ENCODE data around the gene KAT2A.
A peak's percentile ranks its signal among the peaks of the same experiment; 100 is the strongest.

The KAT2A gene

DNA sequence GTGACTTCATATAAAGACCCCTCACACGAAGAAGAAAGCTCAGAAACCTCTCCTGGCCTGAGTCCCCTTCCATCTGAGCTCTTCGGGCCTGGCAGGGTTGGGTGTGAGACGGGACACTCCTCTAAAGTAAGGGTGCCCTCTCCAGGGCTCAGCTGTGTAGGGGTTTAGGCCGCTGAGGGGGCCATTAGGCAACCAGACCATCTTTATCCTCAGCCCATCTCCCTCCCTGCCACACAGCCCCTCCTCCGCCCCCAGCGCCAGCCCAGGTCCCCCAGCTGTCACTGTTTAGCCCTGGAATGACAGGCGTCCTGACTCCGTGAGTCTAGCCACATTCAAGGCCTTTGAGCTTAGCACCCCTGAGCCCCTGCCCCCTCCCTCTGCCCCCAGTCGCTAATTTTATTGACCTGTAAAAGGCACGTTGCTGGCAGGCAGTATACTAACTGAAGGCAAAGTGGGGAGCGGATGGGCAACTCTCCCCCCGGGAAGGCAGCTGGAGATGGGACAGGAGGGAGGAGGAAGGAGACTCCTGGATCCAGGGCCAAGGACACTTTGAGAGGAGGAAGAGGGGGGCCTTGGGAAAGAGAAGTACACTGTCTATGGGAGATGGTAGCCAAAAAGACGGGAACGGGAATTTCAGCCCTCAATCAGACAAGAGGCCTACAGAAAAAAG lies 22.3 kb downstream of the KAT2A start:
- H3K4me3 ChIP-seq (replicated peaks; ENCODE audit: low read depth, low read length): no peak overlapping the region
- TF ChIP-seq, protein P1, sequence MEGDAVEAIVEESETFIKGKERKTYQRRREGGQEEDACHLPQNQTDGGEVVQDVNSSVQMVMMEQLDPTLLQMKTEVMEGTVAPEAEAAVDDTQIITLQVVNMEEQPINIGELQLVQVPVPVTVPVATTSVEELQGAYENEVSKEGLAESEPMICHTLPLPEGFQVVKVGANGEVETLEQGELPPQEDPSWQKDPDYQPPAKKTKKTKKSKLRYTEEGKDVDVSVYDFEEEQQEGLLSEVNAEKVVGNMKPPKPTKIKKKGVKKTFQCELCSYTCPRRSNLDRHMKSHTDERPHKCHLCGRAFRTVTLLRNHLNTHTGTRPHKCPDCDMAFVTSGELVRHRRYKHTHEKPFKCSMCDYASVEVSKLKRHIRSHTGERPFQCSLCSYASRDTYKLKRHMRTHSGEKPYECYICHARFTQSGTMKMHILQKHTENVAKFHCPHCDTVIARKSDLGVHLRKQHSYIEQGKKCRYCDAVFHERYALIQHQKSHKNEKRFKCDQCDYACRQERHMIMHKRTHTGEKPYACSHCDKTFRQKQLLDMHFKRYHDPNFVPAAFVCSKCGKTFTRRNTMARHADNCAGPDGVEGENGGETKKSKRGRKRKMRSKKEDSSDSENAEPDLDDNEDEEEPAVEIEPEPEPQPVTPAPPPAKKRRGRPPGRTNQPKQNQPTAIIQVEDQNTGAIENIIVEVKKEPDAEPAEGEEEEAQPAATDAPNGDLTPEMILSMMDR (IDR thresholded peaks at IDR 0.05; ENCODE audit: low read depth, low read length, missing control alignments): no peak
- DNase-seq (ENCODE audit: extremely low read depth, low read depth): no peak

GRCh38 chr17:42097691-42098631 lies 23.2 kb downstream of the KAT2A start, which contains the start of gene ZNF385C:
Gene ZNF385C, minus strand, starts transcription at chr17:42098473. Its CDS starts 35,417 bp downstream, at chr17:42063056.
- no peak within 1 kb of the TSS for H3K4me3 ChIP-seq (replicated peaks; ENCODE audit: low read depth, low read length)

GRCh38 chr17:42096360-42097111 lies 24.6 kb downstream of the KAT2A start:
- no peak for DNase-seq (ENCODE audit: extremely low read depth, low read depth)
- H3K4me3 ChIP-seq (replicated peaks; ENCODE audit: low read depth, low read length): no peak overlapping the region
- TF ChIP-seq, protein P1 (IDR thresholded peaks at IDR 0.05; ENCODE audit: low read depth, low read length, missing control alignments): peak; percentile 4

More at GRCh38 chr17:42097691-42098631, 23.2 kb downstream of the KAT2A start, which contains the start of gene ZNF385C:
- TF ChIP-seq, protein P1 (IDR thresholded peaks at IDR 0.05; ENCODE audit: low read depth, low read length, missing control alignments): no peak
- DNase-seq (ENCODE audit: extremely low read depth, low read depth): no peak

DNA sequence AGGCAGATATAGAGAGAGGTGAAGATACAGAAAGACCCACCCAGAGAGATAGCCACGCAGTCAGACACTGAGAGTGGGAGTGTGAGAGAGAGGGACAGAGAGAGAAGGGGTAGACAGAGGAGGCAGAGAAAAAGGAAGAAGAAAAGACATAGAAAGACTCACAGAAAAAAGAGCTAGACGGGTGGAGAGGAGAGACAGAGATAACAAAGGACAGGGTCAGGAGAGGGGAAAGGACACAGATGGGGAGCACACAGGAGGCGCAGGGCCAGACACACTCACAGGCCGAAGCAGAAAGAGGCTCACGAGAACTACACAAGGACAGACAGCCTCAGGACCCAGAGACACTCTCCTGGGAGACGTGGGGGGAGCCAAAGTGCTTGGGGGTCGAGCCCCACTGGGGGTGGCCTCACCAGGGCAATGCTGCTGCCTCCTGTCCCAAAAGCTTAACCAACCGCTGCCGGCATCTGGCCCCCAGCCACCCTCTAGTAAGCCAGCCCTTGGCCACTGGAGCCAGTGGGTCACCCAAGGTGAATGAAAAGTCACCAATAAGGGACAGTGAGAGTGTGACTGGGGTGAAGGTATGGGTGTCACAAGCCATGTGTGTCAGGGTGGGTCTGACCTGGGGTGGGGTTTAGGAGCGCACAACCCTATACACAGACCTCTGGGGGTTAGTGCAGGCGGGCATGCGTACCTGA lies 26.6 kb downstream of the KAT2A start:
- DNase-seq (ENCODE audit: extremely low read depth, low read depth): no peak
- TF ChIP-seq, protein P1 (IDR thresholded peaks at IDR 0.05; ENCODE audit: low read depth, low read length, missing control alignments): no peak
- H3K4me3 ChIP-seq (replicated peaks; ENCODE audit: low read depth, low read length): no peak overlapping the region

- no peak overlapping the region for H3K4me3 ChIP-seq (replicated peaks; ENCODE audit: low read depth, low read length)
- TF ChIP-seq, protein P1 (IDR thresholded peaks at IDR 0.05; ENCODE audit: low read depth, low read length, missing control alignments): no peak
- DNase-seq (ENCODE audit: extremely low read depth, low read depth): no peak
Observed at GRCh38 chr17:42092939-42093338, 28.2 kb downstream of the KAT2A start.

All from HFF-Myc (cell line).